DND-41 (cell line): ENCODE measurements around the gene TGM1.

Source experiments
- ATAC-seq: fragments of 200-7000 bp; cut with Tn5 transposase; 3 replicates; pipeline ENCODE4 v1.9.1; 2021; ENCODE audit warnings: low read depth; ENCODE audit not compliant: insufficient read depth
- DNase-seq: peaks from one replicate; pipeline ENCODE4 v3.0.0-alpha.2; 2020
- H2AFZ ChIP-seq: 2 replicates; pipeline ENCODE4 v1.6.0; 2012; ENCODE audit warnings: low read depth, low read length
- H3K27ac ChIP-seq: 2 replicates; pipeline ENCODE4 v1.5.1; 2012; ENCODE audit warnings: low read length, inconsistent platforms
- H3K27me3 ChIP-seq: fragments of 200-600 bp; sonication (generic); 2 replicates; pipeline ENCODE4 v1.6.0; 2012; ENCODE audit warnings: low read length, mild to moderate bottlenecking, inconsistent platforms; ENCODE audit not compliant: insufficient read depth, poor library complexity
- H3K36me3 ChIP-seq: 2 replicates; pipeline ENCODE4 v1.5.1; 2012; ENCODE audit warnings: low read length, inconsistent platforms; ENCODE audit not compliant: insufficient read depth
- H3K4me1 ChIP-seq: 2 replicates; pipeline ENCODE4 v1.5.1; 2012; ENCODE audit warnings: mild to moderate bottlenecking, low read length; ENCODE audit not compliant: insufficient read depth
- H3K4me2 ChIP-seq: 2 replicates; pipeline ENCODE4 v1.6.0; 2012; ENCODE audit warnings: mild to moderate bottlenecking, moderate library complexity, low read length, inconsistent platforms; ENCODE audit not compliant: insufficient read depth
- H3K4me3 ChIP-seq, 2 experiments: fragments of 200-600 bp in 1 of 2; shearing (Covaris generic) in 1 of 2; 2 replicates each; pipeline ENCODE4 v1.5.1; 2012 to 2016; ENCODE audit warnings: inconsistent platforms in 2 of 2, low read length in 2 of 2, mild to moderate bottlenecking in 2 of 2, low read depth in 1 of 2, moderate library complexity in 1 of 2
- H3K79me2 ChIP-seq: 2 replicates; pipeline ENCODE4 v1.6.0; 2012; ENCODE audit warnings: low read length, inconsistent platforms; ENCODE audit not compliant: insufficient read depth
- H3K9ac ChIP-seq: 2 replicates; pipeline ENCODE4 v1.6.0; 2012; ENCODE audit warnings: low read depth, mild to moderate bottlenecking, inconsistent platforms, low read length, moderate library complexity
- H3K9me3 ChIP-seq: 2 replicates; pipeline ENCODE4 v1.5.1; 2012; ENCODE audit warnings: low read length, moderate library complexity, mild to moderate bottlenecking, inconsistent platforms; ENCODE audit not compliant: insufficient read depth, severe bottlenecking
- H4K20me1 ChIP-seq: 2 replicates; pipeline ENCODE4 v1.6.0; 2012; ENCODE audit warnings: low read length; ENCODE audit not compliant: insufficient read depth
- CTCF ChIP-seq: IDR thresholded peaks from 2 replicates; pipeline ENCODE4 v1.5.1; 2012; ENCODE audit warnings: borderline replicate concordance, low read length, moderate library complexity, mild to moderate bottlenecking; ENCODE audit not compliant: poor library complexity, severe bottlenecking; ENCODE audit errors: extremely low read depth
- EZH2 ChIP-seq: IDR thresholded peaks from 3 replicates; pipeline ENCODE4 v1.6.1; 2012; ENCODE audit warnings: borderline replicate concordance, low read depth, mild to moderate bottlenecking, moderate library complexity, low read length, inconsistent platforms; ENCODE audit not compliant: severe bottlenecking

The TGM1 gene

DNA sequence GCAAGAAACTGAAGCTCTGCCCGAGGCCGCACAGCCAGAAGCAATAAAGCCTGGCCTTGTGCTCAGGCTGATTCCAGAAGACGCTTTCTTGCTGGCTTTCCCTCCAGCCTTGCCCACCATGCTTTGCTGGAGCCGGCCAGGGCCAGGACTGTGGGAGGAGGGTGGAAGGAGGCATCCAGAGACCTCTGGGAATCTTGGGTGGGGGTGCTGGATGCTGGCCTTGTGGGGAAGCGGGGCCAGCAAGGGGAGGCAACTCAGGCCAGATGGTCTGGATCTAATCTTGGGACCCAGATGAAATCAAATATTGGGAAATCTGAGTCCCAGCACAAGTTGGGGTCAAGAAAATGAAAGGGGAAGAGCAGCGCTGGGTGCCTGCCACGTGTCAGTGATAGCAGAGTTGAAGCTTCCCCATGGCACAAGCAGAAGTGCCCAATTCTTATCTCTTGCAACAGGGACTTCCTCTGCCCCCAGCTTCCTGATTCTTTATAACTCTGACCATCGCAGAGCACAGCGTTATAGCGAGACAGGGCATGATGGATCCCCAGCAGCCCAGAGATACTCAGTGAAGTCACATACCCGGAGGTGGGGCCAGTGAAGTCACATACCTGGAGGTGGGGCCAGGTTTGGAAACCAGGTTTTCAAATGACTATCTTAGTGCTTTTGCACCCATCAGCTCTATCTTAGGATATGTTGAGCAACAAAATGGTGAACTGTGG is 14.8 kb upstream of the TGM1 start:
- Histone ChIP-seq H2AFZ (no peak overlapping the region), H3K79me2 (no peaks in the 10 kb centered on the region), H3K27ac (no peak overlapping the region), H3K4me1 (peaks cover 1% of the 10 kb centered on the region), H3K27me3 (no peaks in the 10 kb centered on the region), H4K20me1 (no peaks in the 10 kb centered on the region), H3K9me3 (no peaks in the 10 kb centered on the region), H3K4me2 (no peak overlapping the region), H3K9ac (no peak overlapping the region), H3K36me3 (no peaks in the 10 kb centered on the region), H3K4me3 (no peak overlapping the region)
- no peak for TF ChIP-seq EZH2
- TF ChIP-seq CTCF: no peak
- no peak for DNase-seq
- ATAC-seq: no peak

DNA sequence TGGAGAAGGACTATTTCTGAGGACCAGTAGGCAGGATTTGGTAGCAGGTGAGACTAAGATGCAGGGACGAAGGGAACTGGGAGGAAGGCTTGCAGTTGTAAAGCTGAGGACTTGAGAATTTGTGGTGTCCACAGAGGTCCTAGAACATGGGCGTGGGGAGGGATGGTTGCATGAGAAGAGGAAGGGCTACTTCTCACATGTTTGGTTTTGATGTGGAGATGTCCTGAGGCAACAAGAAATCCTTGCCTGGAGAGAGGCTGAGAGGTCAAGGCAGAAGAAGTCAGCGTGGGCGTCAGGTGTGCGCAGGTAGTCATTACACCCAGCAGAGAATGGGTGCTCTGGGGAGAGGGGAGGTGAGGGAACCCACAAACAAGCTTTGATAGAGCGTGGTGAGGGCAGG is 14.1 kb upstream of the TGM1 start:
- ATAC-seq (no peak), DNase-seq (no peak)
- H3K4me2 ChIP-seq: no peak overlapping the region
- H3K27ac ChIP-seq: no peak overlapping the region
- 0 out of 2 replicates have a peak, but pooled peaks cover under 1% of the 10 kb centered on the region for H3K79me2 ChIP-seq
- H4K20me1 ChIP-seq: no peaks in the 10 kb centered on the region
- H3K36me3 ChIP-seq: no peaks in the 10 kb centered on the region
- H3K9me3 ChIP-seq: no peaks in the 10 kb centered on the region
- TF ChIP-seq CTCF (no peak), EZH2 (no peak)
- H3K9ac ChIP-seq: no peak overlapping the region
- H3K4me1 ChIP-seq: peaks cover 8% of the 10 kb centered on the region
- H3K27me3 ChIP-seq: no peaks in the 10 kb centered on the region
- H2AFZ ChIP-seq: no peak overlapping the region
- no peak overlapping the region for H3K4me3 ChIP-seq

DNA sequence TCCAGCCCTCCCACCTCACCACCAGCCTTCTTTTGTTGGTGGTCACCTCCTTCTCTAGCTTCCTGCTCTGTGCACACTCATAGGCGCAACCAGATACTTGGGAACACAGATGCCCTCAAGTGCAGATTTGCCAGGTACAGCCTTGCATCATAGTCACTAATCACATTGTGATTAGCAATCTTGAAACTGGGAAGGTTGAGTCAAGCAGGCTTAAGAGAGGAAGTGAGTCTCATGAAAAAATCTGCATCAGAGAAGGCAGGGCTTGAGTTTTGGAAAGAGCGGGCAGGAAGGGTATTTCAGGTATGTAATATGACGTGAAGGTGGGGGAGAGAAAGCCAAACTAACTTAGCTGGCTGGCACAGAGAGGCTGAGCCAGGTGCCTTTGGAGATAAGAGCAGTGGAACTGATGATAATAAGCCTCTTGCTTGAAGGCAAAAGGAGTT is 11.1 kb upstream of the TGM1 start:
- DNase-seq (no peak), ATAC-seq (no peak)
- no peak for TF ChIP-seq CTCF
- TF ChIP-seq EZH2: no peak

More for the DNA sequence above, 11.1 kb upstream of the TGM1 start:
- Histone ChIP-seq H3K4me3 (no peak overlapping the region), H3K9me3 (no peaks in the 10 kb centered on the region), H3K27me3 (no peaks in the 10 kb centered on the region), H2AFZ (no peak overlapping the region), H3K4me2 (no peak overlapping the region), H3K36me3 (no peaks in the 10 kb centered on the region), H3K4me1 (peaks cover 27% of the 10 kb centered on the region), H3K79me2 (peaks cover 6% of the 10 kb centered on the region; the same call in 1 of the 2 replicates), H3K9ac (no peak overlapping the region), H4K20me1 (no peaks in the 10 kb centered on the region), H3K27ac (no peak overlapping the region)
